ENCODE measurements around the gene MAP2K3.
"Not testable (repeated sequence)": the region's sequence is repeated elsewhere in the genome, so short reads cannot be mapped to it uniquely, and the experiment has no call there.

The MAP2K3 gene

DNA sequence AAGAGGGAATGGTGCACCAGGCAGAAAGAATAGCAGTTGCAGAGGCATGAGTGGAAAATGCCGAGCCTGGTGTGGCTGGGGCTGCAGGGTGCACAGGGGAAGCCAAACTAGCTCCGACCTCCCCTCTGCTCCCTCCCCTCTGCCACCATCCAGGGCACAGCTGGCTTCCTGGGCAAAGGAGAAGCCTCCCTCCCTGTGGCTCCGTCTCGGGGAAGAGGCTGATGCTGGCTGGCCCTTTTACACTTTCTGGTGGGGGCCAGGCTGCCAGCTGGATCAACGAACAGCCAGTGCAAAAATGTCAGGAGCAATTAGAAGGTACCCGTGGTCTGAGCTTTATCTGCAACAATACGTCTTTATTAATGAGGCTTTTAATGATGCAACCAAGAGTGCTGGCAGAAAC is 54.5 kb downstream of the MAP2K3 start:
- DNase-seq, result no peak

DNA sequence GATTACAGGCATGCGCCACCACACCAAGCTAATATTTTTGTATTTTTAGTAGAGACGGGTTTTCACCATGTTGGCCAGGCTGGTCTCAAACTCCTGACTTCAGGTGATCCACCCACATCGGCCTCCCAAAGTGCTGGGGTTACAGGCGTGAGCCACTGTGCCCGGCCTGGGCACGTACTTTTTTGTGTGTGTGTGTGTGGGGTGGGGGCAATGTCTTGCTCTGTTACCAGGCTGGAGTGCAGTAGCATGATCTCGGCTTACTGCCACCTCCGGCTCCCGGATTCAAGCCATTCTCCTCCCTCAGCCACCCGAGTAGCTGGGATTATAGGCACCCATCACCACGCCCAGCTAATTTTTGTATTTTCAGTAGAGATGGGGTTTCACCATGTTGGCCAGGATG is 55.1 kb downstream of the MAP2K3 start:
- not testable (repeated sequence) for DNase-seq

DNA sequence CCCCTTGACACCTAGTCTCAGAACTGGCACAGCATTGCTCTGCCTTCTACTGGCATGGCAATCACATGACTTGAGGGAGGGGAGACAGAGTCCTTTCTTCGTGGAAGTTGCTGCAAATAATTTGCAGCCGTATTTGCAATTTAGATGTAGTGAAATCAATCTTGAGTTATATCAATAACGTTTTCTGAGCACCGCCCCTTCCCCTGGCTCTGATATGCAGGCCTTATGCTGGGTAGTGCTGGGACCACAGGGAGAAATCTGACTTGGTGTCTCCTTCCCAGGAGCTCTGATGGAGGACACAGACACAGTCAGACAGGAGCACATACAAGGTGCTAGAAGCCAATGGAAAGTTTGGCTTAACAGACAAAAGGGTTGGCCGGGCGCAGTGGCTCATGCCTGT is 55.9 kb downstream of the MAP2K3 start:
- not testable (repeated sequence) for DNase-seq

DNA sequence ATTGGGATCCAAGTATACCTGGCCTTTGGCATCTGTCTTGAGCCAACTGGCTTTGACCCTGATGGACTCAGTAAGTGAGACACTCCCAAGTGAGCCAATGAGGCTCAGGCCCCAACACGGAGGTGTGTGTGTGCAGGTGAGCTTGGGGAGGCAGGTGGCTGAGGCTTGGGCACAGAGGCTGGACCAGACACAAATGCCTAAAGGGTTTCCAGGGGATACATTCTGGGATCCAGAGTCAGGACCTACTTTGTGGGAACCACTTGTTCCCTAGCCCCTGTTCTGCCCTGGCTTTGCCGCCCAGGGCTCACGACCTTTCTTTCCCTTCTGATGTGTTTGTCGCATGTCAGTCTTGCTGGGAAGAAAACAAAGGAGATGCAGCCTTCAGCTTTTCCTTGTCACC is 56.8 kb downstream of the MAP2K3 start:
- not testable (repeated sequence) for DNase-seq

DNA sequence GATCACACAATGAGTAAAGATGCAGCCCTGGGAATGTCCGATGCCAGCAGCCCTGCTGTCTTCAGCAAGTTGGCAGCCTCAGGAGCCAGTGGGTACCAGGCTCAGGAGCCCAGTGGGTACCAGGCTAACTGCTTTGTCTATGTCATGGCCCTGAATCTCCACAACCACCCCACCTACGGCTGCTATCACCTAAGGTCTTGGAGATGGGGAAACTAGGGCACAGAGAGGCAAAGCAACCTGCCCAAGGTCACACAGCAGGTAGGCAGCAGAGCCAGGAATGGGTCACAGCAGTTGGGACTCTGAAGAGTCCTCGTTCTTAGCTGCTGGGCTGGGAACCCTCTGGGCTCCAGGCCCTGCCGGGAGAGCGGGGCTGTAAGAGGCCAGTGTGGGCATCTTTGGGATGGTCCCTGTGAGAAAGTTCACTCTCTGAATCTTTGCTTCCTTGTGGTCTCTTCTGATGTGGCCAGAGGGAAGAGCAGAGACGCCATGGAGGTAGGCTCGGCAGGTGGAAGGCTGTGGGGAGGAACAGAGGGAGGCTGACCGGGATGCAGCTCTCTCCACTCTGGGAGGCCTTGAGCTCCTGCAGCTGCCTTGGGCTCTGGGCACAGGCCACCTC is 57.5 kb downstream of the MAP2K3 start:
- DNase-seq, result not testable (repeated sequence)

DNA sequence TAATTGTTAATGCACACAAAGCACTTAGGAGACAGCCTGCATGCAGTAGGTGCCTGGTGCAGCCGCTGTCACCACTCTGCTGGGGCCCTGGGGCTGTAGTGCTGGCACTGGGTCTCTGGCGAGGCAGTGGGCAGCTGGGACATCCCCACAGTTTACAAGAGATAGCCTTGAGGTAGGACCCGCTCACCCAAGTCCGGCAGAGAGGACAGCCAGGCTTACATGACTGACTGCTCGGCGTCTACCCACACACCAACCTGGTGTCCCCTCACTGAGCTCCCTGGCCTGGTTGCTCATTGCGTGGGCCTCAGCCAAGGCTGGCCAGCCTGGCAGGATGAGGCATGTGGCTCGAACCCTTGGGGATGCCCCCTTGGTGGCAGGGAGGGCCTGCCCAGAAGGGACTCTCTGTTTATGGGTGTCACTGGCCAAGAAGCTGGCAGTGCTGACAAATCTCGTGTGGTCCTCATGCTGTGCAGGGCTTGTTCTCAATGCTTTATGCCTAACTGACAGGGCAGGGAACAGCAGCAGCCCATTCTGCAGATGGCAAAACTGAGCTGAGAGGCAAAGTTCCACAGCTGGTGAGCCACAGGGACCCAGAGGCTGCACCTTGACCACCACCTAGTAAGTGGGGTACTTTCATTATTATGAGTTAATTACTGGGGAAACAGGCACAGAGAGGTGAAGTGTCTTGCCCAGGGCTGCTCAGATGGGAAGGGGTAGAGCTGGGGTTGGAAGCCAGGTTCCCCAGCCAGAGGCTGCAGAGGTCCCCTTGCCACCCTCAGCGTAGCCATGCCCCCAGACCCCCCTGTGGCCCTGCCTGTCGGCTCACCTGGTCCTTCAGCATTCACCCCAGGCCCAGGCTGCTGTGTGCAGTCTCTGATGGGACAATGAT is 58.8 kb downstream of the MAP2K3 start:
- not testable (repeated sequence) for DNase-seq

DNA sequence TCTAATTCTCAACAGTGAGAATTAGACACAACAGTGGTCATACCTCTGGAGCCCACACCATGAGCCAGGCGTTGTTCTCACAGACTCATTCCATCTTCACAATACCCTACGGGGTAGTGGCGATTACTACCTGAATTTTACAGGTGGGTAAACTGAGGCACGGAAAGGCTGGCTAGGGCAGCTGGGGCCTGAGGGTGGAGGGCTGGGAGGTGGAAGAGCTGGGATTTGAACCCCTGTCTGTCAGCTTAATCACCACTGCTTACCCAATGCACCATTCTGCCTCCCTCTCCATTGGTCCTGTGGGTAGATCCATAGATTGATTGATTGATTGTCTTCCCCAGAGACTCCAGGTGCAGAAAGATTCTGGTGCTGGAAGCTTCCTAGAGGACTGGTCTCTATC is 60.3 kb downstream of the MAP2K3 start:
- not testable (repeated sequence) for DNase-seq

DNA sequence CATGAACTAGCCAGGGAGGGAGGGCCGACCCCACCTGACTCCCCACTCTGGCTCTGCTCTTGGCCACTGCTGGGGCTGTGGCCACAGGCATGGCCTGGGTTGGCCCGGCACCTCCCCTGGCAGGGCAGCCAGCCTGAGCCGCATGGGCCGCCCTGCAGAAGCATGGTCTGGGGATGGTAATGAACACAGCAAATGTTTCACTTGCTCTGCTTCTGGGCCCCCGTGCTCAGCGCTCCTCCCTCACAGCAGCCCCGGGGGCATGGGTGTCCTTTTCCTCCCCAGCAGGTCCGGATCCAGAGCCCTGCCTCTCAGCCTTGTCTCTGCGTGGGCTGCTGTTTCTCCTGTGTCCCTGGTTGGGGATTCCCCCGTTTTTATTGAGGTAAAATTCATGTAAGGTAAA is 60.7 kb downstream of the MAP2K3 start:
- no peak for DNase-seq

DNA sequence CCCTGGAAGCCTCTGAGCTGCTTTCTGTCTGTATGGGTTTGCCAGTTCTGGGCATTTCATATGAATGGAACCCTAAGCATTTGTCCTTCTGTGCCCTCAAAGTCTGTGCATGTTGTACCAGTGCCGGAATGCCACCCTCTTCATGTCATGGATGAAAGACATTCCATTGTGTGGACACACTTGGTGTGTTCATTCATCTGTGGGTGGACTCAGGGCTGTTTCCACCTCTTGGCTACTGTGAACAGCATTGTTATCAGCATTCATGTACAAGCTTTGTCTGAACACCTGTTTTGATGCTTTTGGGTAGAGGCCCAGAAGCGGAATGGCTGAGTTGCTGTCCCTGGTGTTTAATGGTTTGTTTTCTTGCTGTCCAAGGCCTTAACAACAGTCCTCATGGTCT is 61.6 kb downstream of the MAP2K3 start:
- not testable (repeated sequence) for DNase-seq

DNA sequence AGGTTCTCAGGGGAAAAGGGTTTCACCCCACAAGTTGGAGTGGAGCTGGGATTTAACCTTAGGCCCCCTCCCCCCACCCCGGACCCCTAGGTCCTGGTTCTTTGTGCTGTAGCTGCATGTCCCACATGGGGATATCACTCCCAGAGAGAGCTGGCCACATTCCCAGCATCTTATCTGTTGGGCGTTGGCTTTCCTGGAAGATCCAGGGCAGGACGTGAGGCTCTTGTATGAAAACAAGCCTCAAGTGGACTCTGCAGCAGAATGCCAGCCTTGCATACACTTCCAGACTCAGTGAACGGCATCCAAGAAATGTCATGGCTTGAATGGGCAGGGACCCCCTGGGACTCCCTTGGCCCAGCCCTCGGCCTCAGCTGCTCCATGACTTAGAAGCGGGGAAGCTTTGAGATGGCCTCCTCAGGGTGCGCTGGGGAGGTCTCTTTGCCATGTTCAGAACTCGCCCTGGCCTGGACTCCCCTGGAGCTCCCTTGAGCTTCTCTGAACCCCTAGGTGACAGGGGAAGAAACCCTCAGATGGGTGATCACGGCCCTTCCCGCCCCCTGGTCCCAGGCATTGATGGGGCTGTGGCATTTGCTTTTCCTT is 62.2 kb downstream of the MAP2K3 start:
- not testable (repeated sequence) for DNase-seq

DNA sequence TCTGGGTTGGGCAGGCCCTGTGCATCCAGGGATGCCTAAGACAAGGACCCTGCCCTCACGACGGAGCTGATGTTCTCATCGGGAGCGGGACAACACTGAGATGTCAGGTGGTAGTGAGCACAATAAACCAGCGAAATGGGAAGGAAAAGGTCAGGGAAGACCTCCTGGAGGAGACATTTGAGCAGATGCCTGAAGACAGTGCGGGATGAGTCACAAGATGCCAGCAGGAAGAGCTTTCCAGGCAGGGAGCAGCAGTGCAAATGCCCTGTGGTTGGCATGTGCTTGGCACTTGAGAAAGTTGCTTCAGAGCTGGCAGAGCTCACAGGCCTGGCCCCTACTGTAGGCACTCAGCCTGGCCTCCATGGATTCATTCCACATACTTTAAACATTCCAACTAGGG is 63.1 kb downstream of the MAP2K3 start:
- DNase-seq, result not testable (repeated sequence)

DNA sequence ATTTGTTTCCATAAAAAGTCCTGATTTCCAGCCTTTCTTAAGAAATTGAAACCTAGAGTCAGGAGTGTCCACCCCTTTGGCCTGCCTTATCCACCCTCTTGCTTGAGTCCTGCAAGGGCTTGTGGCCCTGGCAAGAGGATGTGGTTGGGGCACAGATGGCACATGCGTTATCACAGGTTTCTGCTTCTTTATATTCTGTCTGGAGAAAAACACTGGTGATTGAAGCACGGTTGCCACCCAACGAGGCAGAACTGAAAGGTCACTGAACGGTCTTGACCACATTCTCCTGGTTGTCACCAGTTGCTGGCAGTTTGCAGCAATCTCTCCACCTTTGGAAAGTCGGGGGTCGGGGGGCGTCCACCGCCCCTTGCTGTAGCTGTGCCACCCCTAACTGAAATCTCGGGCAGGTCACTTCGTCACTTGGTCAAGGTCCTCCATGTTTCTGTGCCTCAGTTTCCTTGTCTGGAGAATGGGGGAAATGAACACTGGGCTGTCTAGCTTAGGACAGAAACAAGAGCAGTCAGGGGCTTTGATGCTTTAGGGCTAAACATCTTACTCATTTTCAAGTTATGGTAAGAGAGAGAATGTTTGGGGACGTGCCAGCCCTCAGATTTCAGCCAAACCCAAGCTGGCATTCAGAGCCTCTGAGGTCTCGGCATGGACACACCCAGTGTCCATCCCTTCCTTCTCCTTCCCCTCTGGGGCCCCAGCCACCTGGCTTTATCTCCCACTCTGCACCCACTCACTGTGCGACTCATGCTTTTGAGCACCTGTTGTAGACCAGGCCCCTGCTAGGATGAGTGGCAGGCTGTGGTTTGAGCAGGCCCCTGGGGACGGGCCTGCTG is 63.8 kb downstream of the MAP2K3 start:
- DNase-seq, result not testable (repeated sequence)

DNA sequence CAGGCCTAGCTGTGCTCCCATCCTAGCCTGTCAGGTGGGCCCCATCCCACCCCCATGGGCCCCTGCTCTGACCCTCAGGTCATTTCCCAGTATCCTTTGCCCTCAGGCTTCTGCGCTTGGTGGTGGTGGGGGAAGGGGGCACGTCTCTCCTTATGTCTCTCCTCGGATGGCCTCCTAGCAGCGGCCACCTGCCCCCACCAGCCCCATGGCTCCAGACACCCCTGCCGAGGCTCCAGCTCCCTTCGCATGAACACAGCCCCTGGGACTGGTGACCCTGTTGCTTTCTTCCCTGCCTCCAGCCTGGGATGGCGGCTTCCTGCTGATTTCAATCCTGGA is 64.4 kb downstream of the MAP2K3 start:
- not testable (repeated sequence) for DNase-seq

DNA sequence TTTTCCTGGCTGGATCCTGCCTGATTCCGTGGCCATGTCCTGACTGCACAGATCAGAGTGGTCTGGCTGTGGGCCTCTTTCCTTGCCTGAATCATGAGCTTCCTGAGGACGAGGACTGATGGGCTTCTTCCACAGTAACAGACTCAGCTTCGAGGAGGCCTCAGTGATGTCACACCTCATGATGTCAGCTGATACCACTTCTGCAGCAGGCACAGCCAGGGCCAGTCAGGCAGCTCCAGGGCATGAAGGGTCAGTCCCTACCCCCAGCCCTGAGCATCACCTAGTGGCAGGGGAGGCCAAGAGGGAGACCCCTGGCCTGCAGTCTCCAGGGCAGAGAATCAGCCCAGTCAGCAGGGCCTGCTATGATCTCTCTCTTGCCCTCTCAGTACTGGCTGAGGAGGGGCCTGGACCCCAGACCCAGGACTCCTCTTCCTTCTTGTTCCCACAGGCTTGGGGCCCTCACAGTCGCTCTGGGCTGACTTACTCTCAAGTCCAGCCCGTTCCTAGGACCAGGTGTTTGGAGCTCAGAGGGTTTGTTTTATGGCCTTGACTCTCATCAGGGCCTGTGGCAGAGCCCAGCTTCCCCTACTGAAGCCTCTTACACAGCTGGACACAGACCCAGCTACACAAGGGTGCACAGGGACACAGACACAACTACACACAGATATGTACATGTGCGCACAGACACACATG is 65.0 kb downstream of the MAP2K3 start:
- DNase-seq, result not testable (repeated sequence)

DNA sequence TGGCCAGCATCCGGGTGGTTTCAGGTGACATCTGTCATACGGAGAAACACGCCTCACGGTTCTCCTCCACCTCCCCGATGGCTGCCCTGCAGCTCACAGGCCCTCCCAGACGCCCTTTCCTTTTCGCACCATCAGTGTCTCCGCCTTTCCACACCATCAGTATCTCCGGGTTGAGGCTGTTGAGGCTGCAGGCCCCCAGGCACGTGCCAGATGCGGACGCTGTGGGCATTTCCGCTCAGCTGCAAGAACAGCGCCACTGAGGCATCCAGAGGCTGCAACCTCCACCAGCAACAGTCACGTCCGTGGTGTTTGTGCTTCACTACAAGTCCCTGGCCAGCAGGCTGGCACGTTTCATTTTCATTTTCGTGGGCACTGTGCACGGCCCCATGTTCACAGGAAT is 66.0 kb downstream of the MAP2K3 start:
- not testable (repeated sequence) for DNase-seq

DNA sequence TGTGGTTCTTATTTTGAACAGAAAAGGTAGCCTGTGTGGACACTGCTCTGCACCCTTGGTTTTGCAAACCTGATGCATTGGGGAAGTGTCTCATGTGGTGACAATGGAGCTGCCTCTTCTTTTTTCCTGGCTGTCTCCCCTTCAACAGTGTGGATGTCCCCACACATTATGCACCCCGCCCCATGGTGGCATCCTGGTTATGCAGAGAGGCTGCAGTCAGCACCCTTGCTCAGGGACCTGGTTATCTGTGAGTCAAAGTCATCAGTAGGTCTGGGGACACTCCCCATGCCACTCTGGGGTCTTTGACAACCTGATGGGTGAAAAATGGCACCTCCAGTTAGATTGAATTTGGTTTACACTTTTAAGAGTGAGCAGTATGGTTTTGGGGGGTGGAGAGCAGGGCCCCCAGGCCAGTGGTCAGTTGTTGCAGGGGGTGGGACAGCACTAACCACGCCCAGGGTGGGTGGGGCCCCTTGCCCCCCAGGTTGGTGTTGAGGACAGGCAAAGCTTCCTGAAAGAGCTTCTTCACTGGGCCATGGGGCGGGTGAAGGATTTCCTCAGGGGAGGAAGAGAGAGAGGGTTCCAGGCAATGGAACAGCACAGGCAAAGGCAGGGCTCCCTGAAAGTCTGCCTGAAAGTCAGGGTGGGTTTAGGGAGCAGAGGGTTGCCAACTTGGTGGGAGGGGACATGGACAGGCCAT is 67.0 kb downstream of the MAP2K3 start:
- no peak for DNase-seq

DNA sequence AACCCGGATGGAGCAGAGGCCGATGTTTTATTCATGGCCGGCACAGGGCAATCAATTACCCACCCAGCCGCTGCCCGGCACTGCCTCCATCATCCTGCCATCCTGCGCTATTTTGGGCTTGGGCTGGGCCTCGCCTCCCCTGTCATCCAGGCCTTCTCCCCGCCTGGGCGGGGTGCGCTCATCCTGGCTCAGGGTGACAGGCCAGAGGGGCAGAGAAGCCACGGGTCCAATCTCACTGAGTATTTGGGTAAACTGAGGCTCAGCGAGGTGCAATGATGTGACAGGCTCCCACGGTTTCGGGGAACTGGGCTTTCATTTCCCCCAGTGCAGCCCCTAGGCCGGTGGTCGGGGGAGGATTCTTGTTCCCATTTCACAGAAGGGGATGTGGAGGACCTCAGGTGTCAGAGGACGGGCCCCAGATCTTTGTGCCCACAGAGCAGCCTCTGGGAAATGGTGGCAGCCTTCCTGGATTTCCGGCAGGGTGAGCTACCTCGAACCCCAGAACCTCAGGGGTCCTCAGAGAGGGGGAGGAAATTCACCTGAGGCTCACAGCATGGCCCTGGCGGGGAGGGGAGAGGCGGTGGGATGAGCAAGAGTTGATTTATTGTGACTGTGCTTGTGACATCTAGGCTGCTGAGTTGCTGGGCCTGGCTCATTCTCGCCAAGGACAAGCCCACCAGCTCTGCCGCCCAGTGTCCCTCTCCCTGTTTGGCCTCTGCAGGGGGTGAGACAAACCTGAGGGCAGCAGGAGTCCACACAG is 67.9 kb downstream of the MAP2K3 start:
- DNase-seq, result no peak

DNA sequence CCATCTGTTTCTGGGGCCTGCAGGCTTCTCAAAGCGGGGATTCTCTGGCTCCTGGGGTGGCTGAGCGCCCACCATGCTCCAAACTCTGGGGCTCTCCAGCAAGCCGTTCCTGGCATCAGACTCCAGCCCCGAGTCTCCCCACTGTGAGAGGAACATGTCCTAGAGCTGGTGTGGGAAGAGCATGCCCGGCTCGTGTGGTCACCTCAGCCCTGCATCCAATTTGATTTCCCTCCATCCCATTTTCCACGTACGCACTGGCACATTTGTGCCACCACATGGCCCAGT is 68.4 kb downstream of the MAP2K3 start:
- DNase-seq, result no peak

DNA sequence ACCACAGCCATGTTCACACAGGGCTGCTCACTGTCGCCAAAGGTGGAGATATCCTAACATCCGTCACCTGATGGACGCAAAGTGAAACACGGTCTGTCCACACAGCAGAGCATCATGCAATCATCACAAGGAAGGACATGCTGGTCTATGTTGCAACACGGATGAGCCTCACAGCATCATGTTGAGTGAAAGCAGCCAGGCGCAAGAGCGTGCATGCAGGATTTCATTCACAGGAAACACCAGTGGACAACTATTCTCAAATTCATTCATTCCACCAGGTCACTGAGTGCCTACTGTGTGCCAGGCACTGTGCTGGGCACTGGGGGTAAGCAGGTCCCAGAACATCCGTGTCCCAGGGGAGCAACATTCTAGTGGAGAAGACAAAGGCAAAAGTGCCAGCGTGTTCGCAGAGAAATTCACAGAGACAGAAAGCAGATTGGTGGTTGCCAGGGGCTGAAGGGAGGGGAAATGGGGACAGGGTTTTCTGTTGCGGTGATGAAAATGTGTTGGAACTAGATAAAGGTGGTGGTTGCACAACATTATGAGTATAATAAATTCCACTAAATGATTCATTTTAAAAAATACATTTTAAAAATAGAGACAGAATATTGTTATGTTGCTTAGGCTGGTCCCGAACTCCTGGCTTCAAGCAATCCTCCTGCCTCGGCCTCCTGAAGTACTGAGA is 69.0 kb downstream of the MAP2K3 start:
- no peak for DNase-seq

DNA sequence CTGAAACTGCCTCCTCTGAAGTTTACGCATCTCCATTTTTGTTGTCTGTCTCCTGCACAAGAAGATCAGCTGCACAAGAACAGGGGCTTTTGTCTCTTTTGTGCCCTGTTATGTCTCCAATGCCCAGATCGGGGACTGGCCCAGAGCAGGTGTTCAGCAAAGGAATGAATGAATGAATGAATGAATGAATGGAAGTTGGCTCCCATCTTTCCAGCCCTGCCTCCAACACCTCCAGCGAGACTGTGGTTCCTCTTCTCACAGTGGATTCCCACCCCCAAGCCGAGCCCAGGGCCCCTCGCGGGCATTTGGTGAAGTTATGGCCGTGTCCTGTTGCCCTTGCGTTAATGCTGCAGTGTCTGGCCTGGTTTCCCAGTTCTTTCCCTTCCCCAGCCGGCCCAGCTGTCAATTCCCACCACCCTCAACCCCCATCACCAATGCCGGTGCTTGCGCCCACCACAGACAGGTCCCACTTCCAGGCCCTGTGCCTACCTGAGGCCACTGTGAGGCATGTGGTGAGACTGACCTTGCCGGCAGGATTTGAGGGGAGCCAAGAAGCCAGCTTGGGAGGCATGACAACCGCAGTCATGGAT is 70.4 kb downstream of the MAP2K3 start:
- no peak for DNase-seq

All from activated CD4-positive, alpha-beta T cell treated with anti-CD3 and anti-CD28 coated beads for 1 hour (primary cell).